OCI-LY7 (cell line): ENCODE measurements around the gene KCTD2. TPM values are rescaled to one million over a fixed set of nuclear protein-coding genes. Genes with fewer than 3 reads are reported as not detected.

Source experiments
- BruUV-seq: library from RNA; stranded (reverse); fragments of 400-500 nt; replicated peaks from 2 replicates; lab custom pipeline; 2021; lab: Mats Ljungman, UMichigan
- CTCF ChIA-PET: fragments of 300-600 bp; sonication (Branson Sonifier 250); formaldehyde crosslinking; loops from one replicate; lab custom pipeline; 2022; ENCODE audit warnings: antibody characterized with exemption; ENCODE audit not compliant: unreplicated experiment; lab: Charles Lee
- POLR2A ChIA-PET: fragments of 300-600 bp; sonication (Branson Sonifier 250); formaldehyde crosslinking; loops from one replicate; lab custom pipeline; 2022; ENCODE audit warnings: antibody characterized with exemption; lab: Charles Lee
- DNase-seq: peaks from one replicate; pipeline ENCODE4 v3.0.0-alpha.2; 2015; ENCODE audit warnings: low spot score
- H2AFZ ChIP-seq: fragments of 200-600 bp; sonication (generic), shearing (Covaris generic); 2 replicates; pipeline ENCODE4 v1.6.1; 2014; ENCODE audit warnings: mild to moderate bottlenecking, antibody characterized with exemption, low read length, moderate library complexity
- H3K27ac ChIP-seq: fragments of 200-600 bp; sonication (generic); 2 replicates; pipeline ENCODE4 v1.5.1; 2014; ENCODE audit warnings: mixed run types, low read depth, mild to moderate bottlenecking, moderate library complexity, low read length, inconsistent platforms; ENCODE audit not compliant: poor library complexity, severe bottlenecking
- H3K36me3 ChIP-seq: fragments of 200-600 bp; sonication (generic); 2 replicates; pipeline ENCODE4 v1.6.1; 2014; ENCODE audit warnings: mild to moderate bottlenecking, antibody characterized with exemption, low read length, moderate library complexity, mixed read lengths; ENCODE audit not compliant: insufficient read depth
- H3K4me1 ChIP-seq: fragments of 200-600 bp; sonication (generic); 2 replicates; pipeline ENCODE4 v1.5.1; 2014; ENCODE audit warnings: mild to moderate bottlenecking, low read length; ENCODE audit not compliant: insufficient read depth, poor library complexity, severe bottlenecking
- H3K4me2 ChIP-seq: fragments of 200-600 bp; sonication (generic); 2 replicates; pipeline ENCODE4 v1.6.1; 2014; ENCODE audit warnings: mild to moderate bottlenecking, low read length
- H3K4me3 ChIP-seq: fragments of 200-600 bp; sonication (generic); 2 replicates; pipeline ENCODE4 v1.5.1; 2014; ENCODE audit warnings: mild to moderate bottlenecking, low read depth, low read length; ENCODE audit not compliant: poor library complexity, severe bottlenecking
- H3K79me2 ChIP-seq: fragments of 200-600 bp; sonication (generic); 2 replicates; pipeline ENCODE4 v1.6.1; 2016; ENCODE audit warnings: low read depth, mild to moderate bottlenecking, low read length, moderate library complexity, mixed read lengths; ENCODE audit not compliant: insufficient read depth
- H3K9me2 ChIP-seq: fragments of 200-600 bp; sonication (generic); 2 replicates; pipeline ENCODE4 v1.6.1; 2016; ENCODE audit warnings: mild to moderate bottlenecking, low read length, mixed read lengths; ENCODE audit not compliant: insufficient read depth
- H3K9me3 ChIP-seq: fragments of 200-600 bp; sonication (generic); 2 replicates; pipeline ENCODE4 v1.6.1; 2014; ENCODE audit warnings: mild to moderate bottlenecking, mixed run types, low read length, mixed read lengths
- H4K20me1 ChIP-seq: fragments of 200-600 bp; sonication (generic); 2 replicates; pipeline ENCODE4 v1.6.1; 2014; ENCODE audit warnings: mild to moderate bottlenecking, antibody characterized with exemption, low read length, moderate library complexity, mixed read lengths; ENCODE audit not compliant: insufficient read depth
- CTCF ChIP-seq: fragments of 200-600 bp; sonication (generic); conservative IDR thresholded peaks from 2 replicates; pipeline ENCODE4 v1.5.1; 2014; ENCODE audit warnings: mild to moderate bottlenecking, antibody characterized with exemption, low read length, moderate library complexity, mixed read lengths
- EZH2phosphoT487 ChIP-seq: fragments of 200-600 bp; sonication (generic); IDR thresholded peaks from 2 replicates; pipeline ENCODE4 v1.6.1; 2018; ENCODE audit warnings: low read depth, borderline replicate concordance, mild to moderate bottlenecking, mixed run types, antibody characterized with exemption, low read length, moderate library complexity, mixed read lengths
- intact Hi-C: fragments of 100-400 bp; cut with micrococcal nuclease; formaldehyde crosslinking; loops from one replicate; pipeline ENCODE4 v1.10.0; 2022; ENCODE audit not compliant: unreplicated experiment
- total RNA-seq, 2 experiments: library from RNA; depleted of rRNA in 1 of 2; stranded (reverse); fragments of >200 nt in 1 of 2; shearing (Covaris generic) in 1 of 2; gene quantifications; 2 replicates each; pipeline ENCODE4 v1.2.3, GENCODE V29; 2014 to 2022

The KCTD2 gene
- total RNA-seq, 2 experiments from 2014 or later, result 21.0 to 29.8 TPM

GRCh38 chr17:75084039-75084660 lies 37.1 kb downstream of the KCTD2 start:
- TF ChIP-seq EZH2phosphoT487 (no peak), CTCF (no peak)
- Histone ChIP-seq H3K27ac (no peak overlapping the region), H3K36me3 (no peaks in the 10 kb centered on the region), H3K4me3 (no peak overlapping the region), H2AFZ (no peak overlapping the region), H3K4me2 (no peak overlapping the region), H4K20me1 (no peaks in the 10 kb centered on the region), H3K9me2 (no peaks in the 10 kb centered on the region), H3K79me2 (no peaks in the 10 kb centered on the region), H3K9me3 (no peaks in the 10 kb centered on the region), H3K4me1 (peaks cover 9% of the 10 kb centered on the region)
- BruUV-seq, result no TSS peak
- intact Hi-C loops, result no loop called here
- ChIA-PET POLR2A (no interaction called here), CTCF (no interaction called here)
- DNase-seq, result no peak

GRCh38 chr17:75086496-75087181 lies 39.6 kb downstream of the KCTD2 start:
- intact Hi-C loops, result no loop called here
- no peaks in the 10 kb centered on the region for H4K20me1 ChIP-seq
- H3K4me2 ChIP-seq, result no peak overlapping the region
- H3K36me3 ChIP-seq, result no peaks in the 10 kb centered on the region
- no peaks in the 10 kb centered on the region for H3K9me3 ChIP-seq
- POLR2A ChIA-PET, result no interaction called here
- H2AFZ ChIP-seq, result no peak overlapping the region
- H3K4me3 ChIP-seq, result no peak overlapping the region
- TF ChIP-seq CTCF (no peak), EZH2phosphoT487 (no peak)
- no peak overlapping the region for H3K27ac ChIP-seq
- peaks cover 19% of the 10 kb centered on the region for H3K4me1 ChIP-seq
- H3K79me2 ChIP-seq, result no peaks in the 10 kb centered on the region
- DNase-seq, result no peak
- no TSS peak for BruUV-seq
- no peaks in the 10 kb centered on the region for H3K9me2 ChIP-seq
- CTCF ChIA-PET, result no interaction called here

- no peak for DNase-seq
- ChIA-PET POLR2A (no interaction called here), CTCF (no interaction called here)
- Histone ChIP-seq H3K4me2 (peak overlapping the region; percentile 10; the same call in 1 of the 2 replicates), H3K4me1 (peaks cover 19% of the 10 kb centered on the region), H3K9me3 (no peaks in the 10 kb centered on the region), H4K20me1 (no peaks in the 10 kb centered on the region), H3K79me2 (no peaks in the 10 kb centered on the region), H3K36me3 (no peaks in the 10 kb centered on the region), H3K27ac (no peak overlapping the region), H2AFZ (peak overlapping the region; percentile 64; the same call in 1 of the 2 replicates), H3K9me2 (no peaks in the 10 kb centered on the region), H3K4me3 (no peak overlapping the region)
- no peak for TF ChIP-seq EZH2phosphoT487
- no peak for TF ChIP-seq CTCF
- BruUV-seq, result no TSS peak
- intact Hi-C loops, result no loop called here
Observed at GRCh38 chr17:75087182-75087557, 40.1 kb downstream of the KCTD2 start.
